Thyroid gland (tissue), 4 donors: ENCODE results near the gene ICE2.

ENCODE experiments used
- CTCF ChIP-seq, 6 experiments: fragments of 200-600 bp in 3 of 6; fragments of 450-650 bp in 3 of 6; sonication (generic) in 3 of 6; IDR thresholded peaks; one replicate each; pipeline ENCODE4 v1.5.1; 2016 to 2019; ENCODE audit warnings: antibody characterized with exemption in 6 of 6, mild to moderate bottlenecking in 2 of 6, inconsistent platforms in 1 of 6, moderate library complexity in 1 of 6
- POLR2A ChIP-seq, 2 donors: fragments of 450-650 bp; IDR thresholded peaks; one replicate each; pipeline ENCODE4 v1.6.1; 2017; ENCODE audit warnings: antibody characterized with exemption in 2 of 2, mild to moderate bottlenecking in 2 of 2, moderate library complexity in 1 of 2

DNA sequence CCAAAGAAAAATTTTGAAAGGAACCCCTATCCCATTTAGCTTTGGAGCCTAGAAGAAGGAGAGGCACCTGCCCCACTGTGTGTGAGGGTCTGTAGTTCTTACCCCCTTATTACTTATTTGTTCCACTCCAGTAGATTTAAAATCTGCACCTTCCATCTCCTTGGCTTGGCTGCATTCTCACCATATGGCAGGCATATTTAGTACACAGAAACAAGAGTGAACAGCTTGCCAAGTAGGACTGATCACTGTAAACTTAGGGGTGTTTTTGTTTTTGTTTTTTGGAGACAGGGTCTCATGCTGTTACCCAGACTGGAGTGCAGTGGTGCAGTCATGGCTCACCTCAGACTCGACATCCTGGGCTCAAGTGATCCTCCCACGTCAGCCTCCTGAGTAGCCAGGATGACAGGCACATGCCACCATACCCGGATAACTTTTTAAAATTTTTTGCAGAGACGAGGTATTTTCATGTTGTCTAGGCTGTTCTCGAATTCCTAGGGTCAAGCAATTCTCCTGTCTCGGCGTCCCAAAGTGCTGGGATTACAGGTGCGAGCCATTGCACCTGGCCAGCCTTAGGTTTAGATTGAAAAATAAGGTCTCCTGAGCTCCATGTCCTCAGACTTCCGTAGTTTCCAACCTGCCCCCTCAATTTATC is 67.0 kb downstream of the ICE2 start:
- TF ChIP-seq CTCF (IDR thresholded peaks at IDR 0.05) = no peak
- TF ChIP-seq POLR2A (IDR thresholded peaks at IDR 0.05) = no peak
